ENCODE results near the gene UBE4B.

DNA sequence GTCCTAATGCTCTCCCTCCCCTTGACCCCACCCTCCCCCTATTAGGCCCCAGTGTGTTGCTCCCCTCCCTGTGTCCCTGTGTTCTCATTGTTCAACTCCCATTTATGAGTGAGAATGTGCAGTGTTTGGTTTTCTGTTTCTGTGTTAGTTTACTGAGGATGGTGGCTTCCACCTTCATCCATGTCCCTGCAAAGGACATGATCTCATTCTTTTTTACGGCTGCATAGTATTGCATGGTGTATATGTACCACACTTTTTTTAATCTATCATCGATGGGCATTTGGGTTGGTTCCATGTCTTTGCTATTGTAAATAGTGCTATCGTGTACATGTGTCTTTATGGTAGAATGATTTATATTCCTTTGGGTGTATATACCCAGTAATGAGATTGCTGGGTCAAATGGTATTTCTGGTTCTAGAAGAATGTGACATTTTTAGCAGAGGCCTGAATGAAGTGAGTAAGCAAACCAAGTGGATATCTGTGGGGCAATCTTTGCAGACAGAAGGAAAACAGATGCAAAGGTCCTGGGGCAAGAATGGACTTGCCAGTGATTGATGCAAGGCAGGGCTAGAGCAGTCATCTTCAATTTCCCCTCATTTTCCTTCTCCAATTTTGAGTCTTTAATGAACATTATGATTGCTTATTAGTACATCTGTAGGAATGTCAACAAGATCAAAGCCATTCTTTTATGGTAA, 50.2 kb downstream of the UBE4B start:
- TF ChIP-seq, protein P1, sequence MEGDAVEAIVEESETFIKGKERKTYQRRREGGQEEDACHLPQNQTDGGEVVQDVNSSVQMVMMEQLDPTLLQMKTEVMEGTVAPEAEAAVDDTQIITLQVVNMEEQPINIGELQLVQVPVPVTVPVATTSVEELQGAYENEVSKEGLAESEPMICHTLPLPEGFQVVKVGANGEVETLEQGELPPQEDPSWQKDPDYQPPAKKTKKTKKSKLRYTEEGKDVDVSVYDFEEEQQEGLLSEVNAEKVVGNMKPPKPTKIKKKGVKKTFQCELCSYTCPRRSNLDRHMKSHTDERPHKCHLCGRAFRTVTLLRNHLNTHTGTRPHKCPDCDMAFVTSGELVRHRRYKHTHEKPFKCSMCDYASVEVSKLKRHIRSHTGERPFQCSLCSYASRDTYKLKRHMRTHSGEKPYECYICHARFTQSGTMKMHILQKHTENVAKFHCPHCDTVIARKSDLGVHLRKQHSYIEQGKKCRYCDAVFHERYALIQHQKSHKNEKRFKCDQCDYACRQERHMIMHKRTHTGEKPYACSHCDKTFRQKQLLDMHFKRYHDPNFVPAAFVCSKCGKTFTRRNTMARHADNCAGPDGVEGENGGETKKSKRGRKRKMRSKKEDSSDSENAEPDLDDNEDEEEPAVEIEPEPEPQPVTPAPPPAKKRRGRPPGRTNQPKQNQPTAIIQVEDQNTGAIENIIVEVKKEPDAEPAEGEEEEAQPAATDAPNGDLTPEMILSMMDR (IDR thresholded peaks at IDR 0.05), result no peak
- TF ChIP-seq MYC (IDR thresholded peaks at IDR 0.05; ENCODE audit: borderline replicate concordance, low read length) (no peak), HOXA7 (CRISPR knock-in tag; IDR thresholded peaks at IDR 0.05) (no peak), RFX5 (IDR thresholded peaks at IDR 0.05) (no peak)
